NCI-H2107 treated with DMSO at 0.1 percent for 48 hours (cell line): ENCODE results near the gene CNTNAP3B.
"Not testable (repeated sequence)": the region's sequence is repeated elsewhere in the genome, so short reads cannot be mapped to it uniquely, and the experiment has no call there.

Experiments
- DNase-seq: peaks from one replicate; lab custom pipeline; 2025; ENCODE audit not compliant: unreplicated experiment; lab: John Stamatoyannopoulos, UW

Gene CNTNAP3B

GRCh38 chr9:41977965-41978600, 151.1 kb downstream of the CNTNAP3B start:
- not testable (repeated sequence) for DNase-seq

- DNase-seq, result not testable (repeated sequence)
These were observed 154.3 kb downstream of the CNTNAP3B start for GRCh38 chr9:41974906-41975305.

DNA sequence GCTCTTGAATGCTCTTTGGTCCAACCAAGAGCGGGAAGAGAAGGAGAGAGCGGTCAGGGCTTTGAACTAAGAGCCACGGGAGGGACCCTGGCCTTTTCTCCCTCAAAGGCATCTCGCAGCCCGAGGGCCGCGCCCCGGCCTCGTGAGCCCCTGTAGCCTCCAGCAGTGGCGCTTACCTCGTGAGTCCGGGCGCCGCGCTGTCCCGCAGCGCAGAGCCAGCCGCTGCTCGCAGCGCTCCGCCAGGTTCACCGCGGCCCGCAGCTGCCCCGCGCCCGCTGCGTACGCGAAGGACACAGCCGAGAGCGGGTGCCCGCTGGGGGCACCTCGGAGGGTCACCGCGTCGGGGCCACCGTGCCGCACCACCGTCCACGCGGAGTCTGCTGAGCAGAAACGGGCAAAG, 176.2 kb downstream of the CNTNAP3B start:
- not testable (repeated sequence) for DNase-seq

- not testable (repeated sequence) for DNase-seq
These were observed 187.5 kb downstream of the CNTNAP3B start for GRCh38 chr9:41941738-41942137.

DNA sequence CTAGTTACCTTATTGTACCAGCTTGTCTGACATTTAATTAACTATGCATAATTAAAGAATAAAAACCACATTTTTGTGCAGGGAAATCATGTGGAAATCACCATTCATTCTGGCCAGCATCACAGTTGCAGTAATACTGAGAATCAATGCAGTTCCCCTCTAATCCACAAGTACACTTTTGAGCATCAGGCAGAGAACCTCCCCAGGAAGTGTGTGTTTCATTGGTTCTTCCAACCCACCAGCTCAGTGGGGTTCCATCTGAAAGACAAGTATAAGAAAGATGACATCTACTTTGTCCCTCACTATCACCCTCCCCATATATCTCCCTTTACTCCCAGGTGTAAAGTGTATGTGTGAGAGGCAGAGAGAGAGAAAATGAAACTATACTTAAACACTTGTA, 191.1 kb downstream of the CNTNAP3B start:
- DNase-seq, result not testable (repeated sequence)

DNA sequence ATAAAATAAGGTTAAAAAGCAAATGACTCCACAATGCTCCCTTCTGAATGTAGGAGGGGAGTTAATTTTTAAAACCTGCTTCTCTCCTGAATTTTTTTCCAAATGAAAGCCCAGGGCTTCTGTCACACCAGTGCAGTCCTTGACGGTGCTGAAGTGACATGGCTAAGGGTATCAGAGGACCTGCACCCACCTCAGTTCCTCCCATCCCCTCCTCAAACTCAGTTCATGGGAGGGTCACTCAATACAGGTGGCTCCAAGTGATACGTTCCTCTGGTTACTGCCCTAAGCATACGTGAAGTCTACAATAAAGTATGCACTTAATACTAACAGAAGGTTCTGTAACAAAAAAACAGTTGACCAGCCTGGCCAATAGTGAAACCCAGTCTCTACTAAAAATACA, 193.5 kb downstream of the CNTNAP3B start:
- not testable (repeated sequence) for DNase-seq

- not testable (repeated sequence) for DNase-seq
These were observed 200.1 kb downstream of the CNTNAP3B start for GRCh38 chr9:41929172-41929571.

GRCh38 chr9:41917374-41917773, 211.9 kb downstream of the CNTNAP3B start:
- DNase-seq, result not testable (repeated sequence)

GRCh38 chr9:41905488-41905887, 223.7 kb downstream of the CNTNAP3B start:
- DNase-seq, result not testable (repeated sequence)

GRCh38 chr9:41902762-41903161, 226.5 kb downstream of the CNTNAP3B start:
- not testable (repeated sequence) for DNase-seq

DNA sequence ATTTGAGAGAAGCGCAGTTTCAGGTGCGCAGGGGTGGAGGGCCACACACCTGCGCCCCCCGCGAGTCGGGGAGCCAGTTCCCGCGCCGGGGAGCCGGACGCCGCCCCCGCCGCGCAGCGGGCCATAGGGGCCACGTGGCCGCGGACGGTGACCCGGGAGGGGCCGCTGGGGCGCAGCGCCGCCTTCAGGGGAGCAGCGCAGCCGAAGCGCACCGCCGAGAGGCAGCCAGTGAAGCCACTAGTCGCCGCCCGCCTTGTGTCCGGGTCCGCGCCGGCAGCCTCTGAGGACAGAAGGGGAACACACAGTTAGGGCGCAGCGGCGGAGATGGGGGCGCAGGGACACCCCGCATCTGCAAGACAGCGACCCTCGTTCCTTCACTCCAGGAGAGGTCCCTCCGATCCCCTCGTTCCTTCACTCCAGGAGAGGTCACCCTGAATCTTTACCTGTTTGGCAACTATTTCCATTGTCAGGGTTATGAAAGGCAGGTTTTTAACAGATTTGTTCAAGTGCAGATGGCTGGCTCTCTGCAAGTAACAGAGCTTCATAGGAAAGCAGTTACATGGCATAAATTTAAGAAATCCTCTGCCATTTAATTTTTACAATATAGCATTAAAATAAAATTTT, 230.4 kb downstream of the CNTNAP3B start:
- not testable (repeated sequence) for DNase-seq

- DNase-seq, result not testable (repeated sequence)
These were observed 254.7 kb downstream of the CNTNAP3B start for GRCh38 chr9:41874557-41874956.

- not testable (repeated sequence) for DNase-seq
These were observed 273.8 kb downstream of the CNTNAP3B start for GRCh38 chr9:41855422-41855821.

DNA sequence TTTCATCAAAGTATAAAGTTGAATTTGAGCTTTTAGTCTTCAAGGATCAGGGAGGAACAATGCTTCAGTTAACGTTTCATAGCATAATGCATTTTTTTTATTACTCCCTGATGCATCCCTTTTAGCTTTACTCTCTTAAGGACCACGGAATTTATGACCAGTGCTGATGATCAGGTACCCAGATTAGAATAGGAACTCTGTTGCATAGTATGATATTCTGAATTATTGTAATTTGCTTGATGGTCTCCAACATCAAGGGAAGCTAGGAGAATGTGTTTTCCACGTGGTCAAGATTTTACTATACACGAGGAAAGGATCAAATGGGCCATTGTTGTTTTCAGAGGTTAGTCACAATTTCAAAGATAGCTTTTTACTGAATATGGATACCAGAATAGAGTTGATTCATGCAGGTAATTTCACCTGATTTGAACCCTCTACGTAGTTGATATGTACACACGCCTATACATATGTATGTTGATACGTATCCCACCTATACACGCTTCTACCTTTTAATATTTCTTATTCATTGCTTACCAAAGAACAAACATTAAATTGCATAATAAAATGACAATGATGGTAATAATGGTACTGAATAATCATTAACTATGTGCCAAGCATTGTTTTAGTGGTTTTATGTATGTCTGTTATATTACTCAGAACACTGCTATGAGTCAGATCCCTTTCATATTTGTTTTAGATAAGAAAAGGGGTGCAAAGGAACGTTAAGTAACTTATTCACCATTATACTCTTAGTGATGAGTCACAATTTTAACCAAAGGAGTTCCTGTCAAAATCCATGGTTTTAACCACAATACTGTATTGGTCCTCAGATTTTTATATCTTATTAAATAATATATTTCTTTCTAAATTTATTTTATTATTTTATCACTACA, 277.1 kb downstream of the CNTNAP3B start:
- not testable (repeated sequence) for DNase-seq

- not testable (repeated sequence) for DNase-seq
These were observed 281.4 kb downstream of the CNTNAP3B start for GRCh38 chr9:41847829-41848228.
